GM18870 (cell line): ENCODE data around the gene CDT1.
A peak's percentile ranks its signal among the peaks of the same experiment; 100 is the strongest.

Experiments used
- ATAC-seq: cut with Tn5 transposase; IDR thresholded peaks from one replicate; pipeline ENCODE4 v1.9.1; 2021; ENCODE audit warnings: moderate library complexity; ENCODE audit not compliant: unreplicated experiment

Gene CDT1

GRCh38 chr16:88804173-88804551, 573 bp downstream of the CDT1 start:
- ATAC-seq: no peak

DNA sequence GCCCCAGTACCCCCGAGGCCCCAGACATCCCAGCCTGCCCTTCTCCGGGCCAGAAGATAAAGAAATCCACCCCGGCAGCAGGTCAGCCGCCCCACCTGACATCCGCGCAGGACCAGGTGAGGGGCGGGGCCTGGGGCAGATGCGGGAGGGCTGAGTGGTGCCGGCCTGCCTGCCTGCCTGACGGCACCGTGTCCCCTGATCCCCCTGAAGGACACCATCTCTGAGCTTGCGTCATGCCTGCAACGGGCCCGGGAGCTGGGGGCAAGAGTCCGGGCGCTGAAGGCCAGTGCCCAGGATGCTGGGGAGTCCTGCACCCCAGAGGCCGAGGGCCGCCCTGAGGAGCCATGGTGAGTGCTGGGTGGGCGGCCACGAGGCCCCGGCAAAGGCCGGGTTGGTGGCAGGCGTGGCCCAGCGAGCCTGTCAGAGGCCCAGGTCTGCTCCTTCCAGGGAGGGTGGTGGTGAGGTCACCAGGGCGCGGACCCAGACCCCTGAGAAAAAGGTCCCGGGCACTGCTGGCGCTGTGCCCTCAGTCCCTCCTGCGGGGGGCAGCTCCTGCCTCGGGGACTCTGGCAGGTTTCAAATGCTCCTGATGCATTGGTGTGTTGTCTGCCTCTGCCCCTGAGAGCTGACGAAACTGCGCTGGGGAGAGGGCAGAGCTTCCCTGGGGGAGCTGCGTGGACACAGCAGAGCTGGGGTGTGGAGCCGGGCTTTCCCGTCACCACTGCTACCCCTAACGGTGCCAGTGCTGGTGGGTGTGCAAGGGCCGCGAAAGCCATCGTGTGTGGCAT, 1.2 kb downstream of the CDT1 start:
- ATAC-seq: no peak

DNA sequence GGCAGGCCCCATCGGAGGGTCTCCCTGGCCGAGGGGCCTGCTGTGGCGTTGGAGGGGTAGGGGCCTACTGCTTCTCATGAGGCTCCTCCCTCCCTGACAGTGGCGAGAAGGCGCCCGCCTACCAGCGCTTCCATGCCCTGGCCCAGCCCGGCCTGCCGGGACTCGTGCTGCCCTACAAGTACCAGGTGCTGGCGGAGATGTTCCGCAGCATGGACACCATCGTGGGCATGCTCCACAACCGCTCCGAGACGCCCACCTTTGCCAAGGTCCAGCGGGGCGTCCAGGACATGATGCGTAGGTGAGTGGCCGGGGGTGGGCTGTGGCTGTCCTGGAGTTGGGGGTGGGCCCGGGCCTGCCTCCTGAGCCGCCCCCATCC, 1.7 kb downstream of the CDT1 start:
- ATAC-seq: no peak

- ATAC-seq: no peak
These were observed 2.4 kb downstream of the CDT1 start for GRCh38 chr16:88805887-88806393.

- ATAC-seq: no peak
These were observed 3.0 kb downstream of the CDT1 start for GRCh38 chr16:88806491-88807111.

DNA sequence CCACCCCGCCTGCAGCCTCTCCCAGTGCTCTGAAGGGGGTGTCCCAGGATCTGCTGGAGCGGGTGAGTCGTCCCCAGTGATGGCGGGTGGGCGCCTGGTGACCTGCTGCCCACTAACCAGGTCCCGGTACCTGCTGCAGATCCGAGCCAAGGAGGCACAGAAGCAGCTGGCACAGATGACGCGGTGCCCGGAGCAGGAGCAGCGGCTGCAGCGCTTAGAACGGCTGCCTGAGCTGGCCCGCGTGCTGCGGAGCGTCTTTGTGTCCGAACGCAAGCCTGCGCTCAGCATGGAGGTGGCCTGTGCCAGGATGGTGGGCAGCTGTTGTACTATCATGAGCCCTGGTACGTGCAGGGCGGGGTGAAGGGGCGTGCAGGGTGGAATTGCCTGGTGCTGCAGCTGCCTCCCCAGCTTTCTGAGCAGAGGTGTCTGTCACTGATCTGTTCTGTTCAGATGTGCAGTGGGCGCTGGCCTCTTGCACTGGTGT, 3.6 kb downstream of the CDT1 start:
- no peak for ATAC-seq

DNA sequence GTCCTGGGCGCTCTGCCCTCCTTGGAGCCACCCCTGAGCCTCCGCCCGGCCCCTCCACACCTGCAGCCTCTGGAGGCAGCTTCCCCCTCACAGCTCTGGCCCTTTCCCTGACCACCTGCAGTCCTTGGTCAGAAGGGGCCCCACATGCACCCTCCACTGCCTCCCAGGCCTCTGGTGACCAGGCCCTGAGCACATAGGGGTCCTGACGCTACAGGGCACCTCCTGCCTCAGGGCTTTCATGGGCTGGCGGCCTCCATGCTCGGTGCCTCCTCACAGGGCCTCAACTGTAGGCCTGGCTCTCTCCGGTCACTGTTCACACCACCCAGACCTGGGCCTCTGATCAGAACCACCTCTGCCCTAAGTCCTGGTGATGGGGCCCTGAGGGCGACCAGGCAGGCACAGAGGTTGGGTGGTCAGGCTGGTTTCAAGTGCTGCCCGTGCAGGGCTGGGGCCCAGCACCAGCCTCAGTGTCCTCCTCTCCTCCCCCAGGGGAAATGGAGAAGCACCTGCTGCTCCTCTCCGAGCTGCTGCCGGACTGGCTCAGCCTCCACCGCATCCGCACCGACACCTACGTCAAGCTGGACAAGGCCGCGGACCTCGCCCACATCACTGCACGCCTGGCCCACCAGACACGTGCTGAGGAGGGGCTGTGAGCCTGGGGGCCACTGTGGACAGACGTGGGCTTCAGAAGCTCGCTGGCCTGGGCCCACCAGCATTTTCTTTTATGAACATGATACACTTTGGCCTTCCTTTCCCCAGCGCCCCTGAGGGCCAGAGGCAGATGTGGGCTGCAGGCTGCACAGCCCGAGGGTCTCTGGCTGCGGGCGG, 4.3 kb downstream of the CDT1 start:
- no peak for ATAC-seq

- ATAC-seq: no peak
These were observed 5.6 kb downstream of the CDT1 start for GRCh38 chr16:88809068-88809675.

DNA sequence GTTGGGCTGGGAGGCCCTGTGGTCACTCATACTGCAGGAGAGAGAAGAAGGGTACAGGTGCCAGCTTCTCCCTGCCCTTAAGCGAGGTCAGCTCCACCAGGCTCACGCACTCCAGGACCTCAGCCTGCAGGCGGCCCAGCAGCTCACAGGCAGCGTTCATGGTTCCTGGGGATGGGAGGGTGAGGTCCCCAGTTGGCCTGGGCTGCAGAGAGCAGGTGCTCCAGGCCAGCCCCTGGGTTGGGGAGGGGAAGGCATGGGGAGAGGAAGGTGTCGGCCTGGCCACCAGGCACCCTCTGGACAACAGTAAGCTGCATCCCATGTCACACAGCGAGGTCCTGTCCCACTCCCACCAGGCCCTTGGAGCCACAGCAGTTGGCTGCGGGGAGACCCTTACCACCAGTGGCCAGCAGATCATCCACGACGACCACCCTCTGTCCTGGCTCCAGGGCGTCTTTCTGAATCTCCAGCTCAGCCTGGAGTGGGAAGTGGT, 6.1 kb downstream of the CDT1 start:
- ATAC-seq: no peak

- no peak for ATAC-seq
These were observed 6.8 kb downstream of the CDT1 start for GRCh38 chr16:88810166-88810911.

DNA sequence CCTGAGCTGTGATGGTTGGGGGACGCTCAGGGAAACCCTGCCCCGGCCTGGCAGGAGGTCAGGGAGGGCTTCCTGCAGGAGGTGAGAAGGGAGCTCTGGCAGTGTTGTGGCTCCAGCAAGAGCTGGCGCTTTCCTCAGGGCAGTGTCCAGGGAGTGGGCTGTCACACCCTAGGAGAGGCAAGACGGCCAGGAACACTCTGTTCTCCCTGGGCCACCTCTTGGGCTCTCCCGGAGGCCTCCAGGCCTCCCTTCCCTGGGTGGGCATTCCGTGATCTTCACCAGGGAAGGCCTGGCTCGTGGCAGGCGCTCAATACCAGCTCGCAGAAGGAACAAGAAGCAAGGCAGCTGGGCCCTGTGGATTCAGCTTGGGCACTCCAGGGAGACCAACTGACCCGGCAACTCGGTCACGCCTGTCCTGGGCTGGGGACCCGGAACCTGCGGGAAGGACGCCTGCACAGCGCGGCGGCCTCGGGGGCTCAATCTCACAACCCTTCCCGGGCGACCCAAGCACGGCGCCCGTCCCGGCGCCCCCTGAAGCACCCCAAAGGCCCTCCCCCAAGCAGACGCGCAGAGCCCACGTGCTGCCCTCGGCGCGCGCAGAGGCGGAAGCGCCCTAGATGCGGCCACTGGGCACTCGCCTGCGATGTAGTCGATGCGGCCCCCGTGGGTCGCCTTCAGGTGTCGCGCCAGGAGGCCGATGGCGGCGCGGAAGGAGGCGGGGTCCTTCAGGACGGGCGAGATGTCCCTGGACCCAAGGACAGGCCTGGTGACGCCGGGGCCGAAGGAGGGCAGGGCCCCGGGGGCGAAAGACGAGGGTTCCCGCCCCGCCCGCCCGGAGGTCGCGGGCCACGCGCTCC, 7.6 kb downstream of the CDT1 start:
- peak; percentile 33 for ATAC-seq

- peak; percentile 53 for ATAC-seq
These were observed 8.4 kb downstream of the CDT1 start, which contains the start of gene APRT for GRCh38 chr16:88811769-88812512. TSS of gene APRT (minus strand) at chr16:88811928. CDS start at chr16:88811899, 29 bp downstream.

DNA sequence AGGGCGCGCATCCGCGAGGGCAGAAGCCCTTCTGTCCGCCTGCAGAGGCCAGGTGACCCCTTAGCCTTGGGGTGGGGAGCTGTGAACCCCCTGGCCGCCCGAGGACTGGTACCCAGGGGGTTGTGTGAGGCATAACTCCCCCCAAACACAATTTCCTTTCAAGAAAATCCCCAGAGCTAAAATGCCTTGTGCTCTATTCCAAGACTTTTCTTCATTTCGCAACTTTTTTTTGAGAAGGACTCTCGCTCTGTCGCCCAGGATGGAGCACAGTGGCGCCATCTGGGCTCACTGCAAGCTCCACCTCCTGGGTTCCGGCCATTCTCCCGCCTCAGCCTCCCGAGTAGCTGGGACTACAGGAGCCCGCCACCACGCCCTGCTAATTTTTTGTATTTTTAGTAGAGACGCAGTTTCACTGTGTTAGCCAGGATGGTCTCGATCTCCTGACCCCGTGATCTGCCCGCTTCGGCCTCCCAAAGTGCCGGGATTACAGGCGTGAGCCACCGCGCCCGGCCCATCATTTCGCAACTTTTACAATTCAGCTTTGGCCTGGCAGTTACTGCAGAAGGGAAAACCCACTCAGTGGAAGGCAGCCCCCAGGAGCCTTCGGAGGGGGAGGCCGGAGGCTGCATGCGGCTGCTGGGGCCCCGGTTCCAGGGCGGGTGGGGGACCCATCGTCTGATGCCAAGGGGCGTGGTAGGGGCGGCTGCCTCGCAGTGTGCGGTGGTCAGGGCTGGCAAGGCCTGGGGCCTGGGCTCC, 9.1 kb downstream of the CDT1 start:
- no peak for ATAC-seq

- no peak for ATAC-seq
These were observed 9.9 kb downstream of the CDT1 start for GRCh38 chr16:88813269-88814143.

- no peak for ATAC-seq
These were observed 10.5 kb downstream of the CDT1 start for GRCh38 chr16:88814144-88814502.

DNA sequence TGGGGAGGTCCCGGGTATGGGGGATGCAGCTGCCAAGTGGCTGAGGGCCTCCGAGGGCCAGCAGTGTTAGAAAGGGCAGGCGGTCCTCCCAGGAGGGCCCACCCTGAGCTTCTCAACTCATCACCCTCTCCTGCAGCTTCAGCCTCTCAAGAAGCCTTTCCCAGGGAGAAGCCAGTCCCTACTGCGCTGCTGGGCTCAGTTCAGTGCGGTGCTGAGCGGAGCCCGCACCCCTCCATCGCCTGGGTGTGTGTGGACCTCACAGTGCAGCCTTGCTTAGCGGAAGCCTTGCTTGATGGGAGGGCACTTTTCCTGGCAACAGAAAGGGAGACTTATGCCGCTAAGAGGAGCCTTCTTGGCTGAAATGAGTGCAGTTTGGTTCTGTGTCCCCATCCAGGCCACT, 11.6 kb downstream of the CDT1 start:
- ATAC-seq: no peak
